ENCODE results near the gene NUP50. TPM values are rescaled to one million over a fixed set of nuclear protein-coding genes. Genes with fewer than 3 reads are reported as not detected.

The NUP50 gene
- total and polyA plus RNA-seq, 2 of the 13 experiments (the other 11 are each of a cell fraction or from before 2014, with no cell fraction given) = 14.2 to 52.4 TPM

GRCh38 chr22:45200860-45201511 is 37.3 kb downstream of the NUP50 start:
- no peak for ATAC-seq
- H3K79me2 ChIP-seq (ENCODE audit: insufficient read depth, low read length) = no peaks in the 10 kb centered on the region
- intact Hi-C loops (cut with micrococcal nuclease; ENCODE audit: unreplicated experiment) (no loop called here), in situ Hi-C loops (cut with HindIII; ENCODE audit: extremely low pct_ligation_motif_present, low pct_unique_long_range_greater_than_20kb) (no loop called here)
- WGBS (ENCODE audit: low lambda C conversion rate) = 93% methylated on average over 17 of the region's 18 CpGs
- H3K27me3 ChIP-seq (ENCODE audit: control insufficient read depth in 1 of 2, insufficient read depth in 2 of 2, low read length in 2 of 2) = no peaks in the 10 kb centered on the region
- no peak for FAIRE-seq
- TF ChIP-seq ZFP36 (IDR thresholded peaks at IDR 0.05; ENCODE audit: borderline replicate concordance, low read depth, low read length, partially characterized antibody) (peak; percentile 37), ZNF563 (CRISPR knock-in tag; IDR thresholded peaks at IDR 0.05) (no peak)
- BruUV-seq (replicated peaks) = no TSS peak
- no peaks in the 10 kb centered on the region for H3K9me3 ChIP-seq (ENCODE audit: low read length)
- H3K4me2 ChIP-seq (ENCODE audit: low read depth, low read length) = no peak overlapping the region
- no peak overlapping the region for H2AFZ ChIP-seq (ENCODE audit: low read length)
- no peak for DNase-seq (ENCODE audit: low spot score)
- POLR2A ChIA-PET = no interaction called here
- no peaks in the 10 kb centered on the region for H3K4me1 ChIP-seq (ENCODE audit: insufficient read depth, low read length)
- H4K20me1 ChIP-seq (ENCODE audit: insufficient read depth, low read length) = no peaks in the 10 kb centered on the region; the same call in 1 of the 2 replicates
- H3K36me3 ChIP-seq (replicated peaks in 1 of 2; ENCODE audit: control insufficient read depth in 1 of 2, insufficient read depth in 2 of 2, low read length in 2 of 2) = peaks cover 18 to 36% of the 10 kb centered on the region in 2 experiments
- H3K9ac ChIP-seq (ENCODE audit: insufficient read depth, low read depth, low read length) = no peak overlapping the region
- CTCF ChIA-PET (ENCODE audit: low intra/inter-chr PET ratio, low total read pairs) = no interaction called here
- no peak overlapping the region for H3K27ac ChIP-seq (ENCODE audit: extremely low read length, insufficient read depth, low read length)
- H3K4me3 ChIP-seq (replicated peaks in 1 of 3; ENCODE audit: insufficient read depth in 1 of 3, low read depth in 2 of 3, low read length in 3 of 3) = no peak overlapping the region

- ATAC-seq (no peak), FAIRE-seq (no peak), DNase-seq (ENCODE audit: low spot score) (no peak)
- no peak overlapping the region for H3K4me3 ChIP-seq (replicated peaks in 1 of 3; ENCODE audit: insufficient read depth in 1 of 3, low read depth in 2 of 3, low read length in 3 of 3)
- no peak overlapping the region for H3K9ac ChIP-seq (ENCODE audit: insufficient read depth, low read depth, low read length)
- POLR2A ChIA-PET = no interaction called here
- 0 out of 2 replicates have a peak, but pooled peaks have one; percentile 42 for TF ChIP-seq ZNF629 (CRISPR knock-in tag; conservative IDR thresholded peaks at IDR 0.05)
- no peak for TF ChIP-seq IRX3 (CRISPR knock-in tag; IDR thresholded peaks at IDR 0.05; ENCODE audit: borderline replicate concordance, low read depth)
- H3K9me3 ChIP-seq (ENCODE audit: low read length) = no peaks in the 10 kb centered on the region
- 92% methylated on average over 9 of the region's 9 CpGs for WGBS (ENCODE audit: low lambda C conversion rate)
- intact Hi-C loops (cut with micrococcal nuclease; ENCODE audit: unreplicated experiment) = no loop called here
- H2AFZ ChIP-seq (ENCODE audit: low read length) = no peak overlapping the region
- CTCF ChIA-PET (ENCODE audit: low intra/inter-chr PET ratio, low total read pairs) = no interaction called here
- H3K36me3 ChIP-seq (replicated peaks in 1 of 2; ENCODE audit: control insufficient read depth in 1 of 2, insufficient read depth in 2 of 2, low read length in 2 of 2) = peaks cover 18 to 30% of the 10 kb centered on the region in 2 experiments
- H3K27ac ChIP-seq (ENCODE audit: extremely low read length, insufficient read depth, low read length) = no peak overlapping the region
- H4K20me1 ChIP-seq (ENCODE audit: insufficient read depth, low read length) = no peaks in the 10 kb centered on the region; the same call in 1 of the 2 replicates
- no peaks in the 10 kb centered on the region for H3K4me1 ChIP-seq (ENCODE audit: insufficient read depth, low read length)
- BruUV-seq (replicated peaks) = no TSS peak
- H3K79me2 ChIP-seq (ENCODE audit: insufficient read depth, low read length) = no peaks in the 10 kb centered on the region
- in situ Hi-C loops (cut with HindIII; ENCODE audit: extremely low pct_ligation_motif_present, low pct_unique_long_range_greater_than_20kb) = no loop called here
- no peak overlapping the region for H3K4me2 ChIP-seq (ENCODE audit: low read depth, low read length)
- H3K27me3 ChIP-seq (ENCODE audit: control insufficient read depth in 1 of 2, insufficient read depth in 2 of 2, low read length in 2 of 2) = no peaks in the 10 kb centered on the region
These were observed 38.1 kb downstream of the NUP50 start for GRCh38 chr22:45201678-45202332.
